A204.1 (cell line): ENCODE measurements around the gene APOBEC4.
"Not testable (repeated sequence)": the region's sequence is repeated elsewhere in the genome, so short reads cannot be mapped to it uniquely, and the experiment has no call there.

Source experiments
- FAIRE-seq: peaks from 2 replicates; lab custom pipeline; 2012; peaks lifted over from hg19 to GRCh38; lab: Jason Lieb, UNC

The APOBEC4 gene

DNA sequence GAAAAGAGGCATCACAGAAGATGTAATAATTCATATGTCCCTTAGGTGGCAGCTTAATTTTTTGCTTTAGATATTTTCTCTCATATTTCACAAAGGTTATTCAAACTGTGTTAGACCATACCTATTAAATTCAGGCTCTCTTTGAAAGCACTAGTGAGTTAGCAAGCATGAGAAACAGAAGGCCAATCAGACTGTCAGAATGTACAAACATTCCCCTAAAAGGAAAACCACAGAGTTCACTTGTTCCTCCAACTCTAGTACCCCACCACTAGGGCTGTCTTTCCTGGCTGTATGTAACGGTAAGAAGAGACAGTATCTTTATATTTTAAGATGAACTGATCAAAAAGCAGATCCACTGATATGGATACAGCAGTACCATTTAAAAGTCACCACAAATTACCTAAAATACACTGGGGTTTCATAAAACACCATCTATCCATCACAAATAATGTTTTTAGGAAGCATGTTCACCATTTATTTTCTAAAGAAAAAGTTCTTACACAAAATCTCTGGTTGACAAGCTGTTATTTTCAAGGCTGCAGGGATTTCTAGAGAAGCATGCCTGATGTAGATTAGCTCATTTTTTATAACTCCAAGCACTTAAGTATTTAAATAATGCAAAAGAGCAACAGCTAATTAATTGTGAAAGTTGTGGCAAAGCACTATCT lies 19.3 kb downstream of the APOBEC4 start:
- peak; percentile 83 for FAIRE-seq

DNA sequence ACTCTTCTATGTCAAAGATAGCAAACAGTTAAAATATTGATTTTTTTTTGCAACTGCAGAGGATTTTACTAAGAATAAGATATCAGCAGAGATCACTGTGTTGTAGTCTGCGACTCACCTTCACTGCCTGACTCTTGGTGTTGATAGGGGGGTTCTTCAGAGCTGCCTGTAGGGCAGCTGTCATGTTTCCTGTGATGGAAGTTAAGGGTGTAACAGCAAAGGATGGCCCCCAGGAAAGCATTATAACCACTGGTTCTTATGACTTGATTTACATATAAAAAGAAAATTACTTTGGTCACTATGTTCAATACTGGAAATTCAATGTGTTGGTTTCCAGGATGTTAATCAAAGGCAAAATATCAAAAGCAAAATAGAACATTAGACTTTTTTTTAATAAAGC lies 20.2 kb downstream of the APOBEC4 start:
- FAIRE-seq, result no peak

GRCh38 chr1:183632114-183632513 lies 21.0 kb downstream of the APOBEC4 start:
- FAIRE-seq, result no peak

GRCh38 chr1:183630748-183631147 lies 22.4 kb downstream of the APOBEC4 start:
- no peak for FAIRE-seq

DNA sequence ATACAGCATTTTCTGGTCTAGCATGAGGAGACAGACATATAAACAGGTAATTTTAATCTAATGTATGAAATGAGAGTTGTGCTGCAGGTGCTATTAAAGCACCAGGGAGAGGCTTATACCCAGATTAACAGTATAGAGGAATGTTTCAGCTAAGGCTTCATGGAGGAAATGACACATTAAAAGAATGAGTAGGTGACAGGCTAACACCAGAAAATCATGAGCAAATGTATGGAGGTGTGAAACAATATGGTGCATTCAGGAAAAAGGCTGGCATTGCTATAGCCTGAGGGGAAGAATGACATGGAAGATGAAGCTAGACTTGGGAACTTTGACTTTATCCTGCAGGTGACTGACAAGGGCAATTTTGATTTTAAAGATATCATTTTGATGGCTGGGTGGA lies 24.6 kb downstream of the APOBEC4 start:
- no peak for FAIRE-seq

- not testable (repeated sequence) for FAIRE-seq
These were observed 26.9 kb downstream of the APOBEC4 start for GRCh38 chr1:183626236-183626635.

- peak; percentile 67 for FAIRE-seq
These were observed 30.0 kb downstream of the APOBEC4 start for GRCh38 chr1:183622884-183623785.

DNA sequence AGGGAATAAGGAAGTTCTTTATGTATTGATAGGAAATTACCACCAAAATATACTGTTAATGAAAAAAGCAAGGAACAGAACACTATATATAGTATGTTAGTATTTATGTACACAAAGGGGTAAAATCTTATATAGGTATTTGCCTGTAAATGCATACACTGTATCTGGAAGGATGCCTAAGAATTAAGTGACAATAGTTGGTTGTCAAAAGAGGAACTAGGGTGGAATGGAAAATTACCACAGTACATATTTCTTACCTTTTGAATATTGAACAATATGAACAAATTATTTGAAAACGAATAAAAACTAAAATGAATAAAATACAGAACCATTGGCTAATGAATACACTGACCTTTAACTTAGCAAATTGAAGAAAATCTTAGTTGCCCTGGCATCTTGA lies 31.1 kb downstream of the APOBEC4 start:
- FAIRE-seq, result no peak

- no peak for FAIRE-seq
These were observed 32.8 kb downstream of the APOBEC4 start for GRCh38 chr1:183620311-183620710.

DNA sequence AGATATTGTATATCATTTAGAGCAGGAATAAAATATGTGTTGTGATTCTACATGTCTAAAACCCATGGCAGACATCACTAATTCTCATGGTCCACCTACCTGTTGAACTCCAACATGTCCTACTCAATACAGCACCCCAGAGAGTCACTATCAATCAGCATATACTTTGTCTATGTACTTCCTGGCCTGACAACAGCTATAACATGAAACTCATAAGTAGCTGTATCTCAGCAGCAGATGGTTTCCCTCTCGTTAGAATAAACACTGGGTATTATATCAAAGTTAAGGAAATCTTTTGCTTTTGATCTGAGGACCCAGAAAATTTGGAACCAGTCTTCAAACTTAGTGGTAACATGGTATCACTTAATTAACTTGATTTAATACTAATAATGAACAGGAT lies 33.3 kb downstream of the APOBEC4 start:
- FAIRE-seq, result no peak

DNA sequence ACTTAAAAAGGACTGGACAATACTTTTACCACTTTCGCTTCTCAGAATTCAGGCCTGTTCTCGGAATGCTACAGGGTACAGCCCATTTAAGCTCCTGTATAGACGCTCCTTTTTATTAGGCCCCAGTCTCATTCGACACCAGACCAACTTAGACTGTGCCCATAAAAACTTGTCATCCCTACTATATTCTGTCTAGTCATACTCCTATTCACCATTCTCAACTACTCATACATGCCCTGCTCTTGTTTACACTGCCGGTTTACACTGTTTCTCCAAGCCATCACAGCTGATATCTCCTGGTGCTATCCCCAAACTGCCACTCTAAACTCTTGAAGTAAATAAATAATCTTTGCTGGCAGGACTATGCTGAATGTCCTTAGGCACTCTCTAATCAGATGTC lies 34.9 kb downstream of the APOBEC4 start:
- not testable (repeated sequence) for FAIRE-seq

GRCh38 chr1:183612975-183613374 lies 40.1 kb downstream of the APOBEC4 start:
- not testable (repeated sequence) for FAIRE-seq

- FAIRE-seq, result no peak
These were observed 40.7 kb downstream of the APOBEC4 start for GRCh38 chr1:183612407-183612806.

DNA sequence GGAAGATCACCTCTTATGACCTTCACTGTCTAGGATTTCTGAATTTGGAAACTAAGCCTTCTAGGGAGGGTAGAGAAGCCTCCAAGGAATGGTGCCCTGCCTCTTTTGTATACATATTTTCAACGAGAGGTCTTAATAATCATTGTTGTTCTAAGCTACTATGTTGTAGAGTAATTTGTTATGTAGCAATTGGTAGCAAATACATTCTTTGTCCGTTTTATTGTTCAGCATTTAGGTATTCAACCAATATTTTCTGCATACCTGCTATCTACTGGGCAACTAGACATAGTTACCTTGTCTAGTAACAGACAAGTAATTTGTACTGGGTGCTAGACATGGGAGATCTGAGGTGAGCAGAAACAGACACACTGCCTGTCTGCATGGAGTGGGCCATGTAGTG lies 42.1 kb downstream of the APOBEC4 start:
- FAIRE-seq, result no peak

DNA sequence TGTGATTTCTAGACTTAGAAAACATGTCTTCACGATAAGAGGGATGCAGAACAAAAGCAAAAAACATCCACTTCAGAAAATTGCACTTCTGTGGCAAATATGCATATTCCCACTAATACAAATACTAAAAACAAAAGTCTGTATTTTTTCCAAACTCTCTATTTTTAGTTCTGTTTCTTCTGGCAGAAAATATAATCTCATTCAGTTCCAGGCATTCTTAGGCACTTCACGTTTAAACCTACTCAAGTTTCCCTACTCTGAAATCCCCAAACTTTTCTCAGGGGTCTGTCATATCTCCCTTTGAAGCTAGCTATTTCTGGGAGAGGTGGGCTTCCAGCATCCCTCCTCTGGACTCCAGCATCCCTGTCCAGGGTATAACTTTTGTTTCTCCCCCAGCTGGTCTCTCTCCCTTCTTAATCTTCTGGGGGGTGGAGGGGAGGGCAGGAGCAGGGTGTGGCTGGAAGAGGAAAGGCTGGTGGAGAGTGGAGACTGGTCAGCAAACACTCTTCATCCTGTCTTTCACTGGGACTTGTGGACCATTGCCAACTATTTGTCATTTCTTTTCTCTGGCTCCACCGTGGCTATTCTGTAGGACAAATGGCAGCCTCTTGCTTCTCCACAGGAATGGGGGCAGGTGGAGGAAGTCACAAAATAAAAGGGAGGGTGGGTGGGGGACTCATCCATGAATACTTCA lies 43.2 kb downstream of the APOBEC4 start:
- FAIRE-seq, result no peak

- FAIRE-seq, result no peak
These were observed 43.8 kb downstream of the APOBEC4 start for GRCh38 chr1:183609313-183609712.

- FAIRE-seq, result no peak
These were observed 45.7 kb downstream of the APOBEC4 start for GRCh38 chr1:183607322-183607980.

DNA sequence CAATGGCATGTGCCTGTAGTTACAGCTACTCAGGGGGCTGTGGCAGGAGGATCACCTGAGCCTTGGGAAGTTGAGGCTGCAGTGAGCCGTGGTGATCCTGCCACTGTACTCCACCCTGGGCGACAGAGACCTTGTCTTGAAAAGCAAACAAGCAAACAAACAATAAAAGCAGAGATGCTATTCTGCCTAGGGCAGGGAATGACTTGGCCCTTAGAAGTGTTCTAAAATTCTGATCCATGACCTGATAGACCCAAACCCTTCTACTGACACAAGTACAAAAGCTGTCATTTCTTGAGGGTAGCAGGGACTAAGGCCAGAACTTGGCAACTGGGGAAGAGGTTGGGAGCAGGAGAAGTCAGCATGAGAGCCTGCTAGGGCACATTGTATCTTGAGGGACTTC lies 47.2 kb downstream of the APOBEC4 start:
- no peak for FAIRE-seq

DNA sequence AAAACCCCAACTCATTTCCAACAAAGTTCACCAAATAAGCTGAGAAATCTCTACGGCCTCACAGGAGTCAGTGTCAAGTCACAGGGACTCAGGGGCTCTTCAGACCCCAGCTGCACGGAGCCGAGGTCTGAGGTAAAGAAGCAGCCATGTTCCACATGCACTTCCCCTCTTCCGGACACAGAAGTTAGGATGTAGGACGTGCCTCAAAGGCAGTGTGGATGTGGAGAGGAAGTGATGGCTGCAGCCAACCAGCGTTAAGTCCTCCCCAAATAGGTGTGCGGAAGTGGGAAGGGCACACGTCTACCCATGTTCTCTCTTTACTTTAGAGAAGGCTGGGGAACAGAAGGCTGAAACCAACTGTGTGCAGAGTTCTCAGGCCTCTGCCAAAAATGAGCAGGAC lies 48.3 kb downstream of the APOBEC4 start:
- FAIRE-seq, result no peak

DNA sequence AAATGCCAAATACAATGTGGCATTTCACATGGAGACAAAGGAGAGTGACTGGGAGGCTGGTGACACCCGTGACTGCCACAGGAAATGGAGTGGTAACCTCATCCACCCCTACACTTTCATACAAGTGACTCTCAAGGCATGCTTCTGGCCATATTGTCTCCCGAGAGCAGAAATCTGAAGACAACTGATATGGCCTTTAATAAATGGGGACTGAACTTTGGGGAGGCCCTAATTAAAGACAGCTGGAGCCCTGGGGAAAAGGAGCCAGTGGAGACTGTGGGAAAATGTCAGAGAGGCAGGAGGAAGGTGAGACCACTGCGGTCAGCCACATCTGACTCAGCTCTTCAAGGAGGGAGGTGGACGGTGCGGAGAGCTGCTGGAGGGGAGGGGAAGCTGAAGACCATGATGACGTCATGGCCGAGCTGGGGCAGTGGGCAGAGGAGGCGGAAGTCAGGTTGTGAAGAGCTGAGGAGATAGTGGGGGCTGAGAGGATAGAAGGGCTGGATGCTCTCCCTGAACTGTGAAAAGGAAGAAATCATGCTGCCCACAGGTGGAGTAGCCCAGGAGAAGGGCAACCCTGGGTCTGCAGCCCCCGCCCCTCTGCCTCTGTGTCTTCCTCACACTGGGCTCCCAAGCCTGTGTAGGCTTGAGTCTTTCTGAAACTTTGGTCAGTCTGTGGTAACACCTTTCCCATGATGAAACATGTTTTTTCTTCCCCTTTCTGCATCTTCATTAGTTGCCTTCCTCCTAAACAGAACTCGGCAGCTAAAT lies 48.9 kb downstream of the APOBEC4 start:
- FAIRE-seq, result no peak

DNA sequence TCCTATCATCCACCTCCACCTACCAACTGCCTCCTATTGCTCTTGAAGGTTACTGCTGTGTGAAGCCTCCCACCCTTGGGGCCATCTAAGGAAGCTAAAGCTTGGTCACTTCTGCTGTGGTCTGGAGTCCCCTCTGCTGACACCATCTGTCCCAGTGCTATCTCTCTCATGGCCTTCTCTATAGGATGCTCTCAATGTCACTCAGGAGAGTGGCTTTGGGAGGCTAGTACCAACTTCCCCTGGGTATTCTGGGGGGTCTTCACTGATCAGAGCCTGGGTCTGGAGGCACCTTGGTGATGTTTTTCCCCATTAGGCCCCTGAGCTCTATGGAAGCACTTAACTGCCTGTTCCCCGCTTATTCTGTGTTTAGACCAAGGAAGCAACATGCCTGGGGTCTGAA lies 50.6 kb downstream of the APOBEC4 start:
- no peak for FAIRE-seq

DNA sequence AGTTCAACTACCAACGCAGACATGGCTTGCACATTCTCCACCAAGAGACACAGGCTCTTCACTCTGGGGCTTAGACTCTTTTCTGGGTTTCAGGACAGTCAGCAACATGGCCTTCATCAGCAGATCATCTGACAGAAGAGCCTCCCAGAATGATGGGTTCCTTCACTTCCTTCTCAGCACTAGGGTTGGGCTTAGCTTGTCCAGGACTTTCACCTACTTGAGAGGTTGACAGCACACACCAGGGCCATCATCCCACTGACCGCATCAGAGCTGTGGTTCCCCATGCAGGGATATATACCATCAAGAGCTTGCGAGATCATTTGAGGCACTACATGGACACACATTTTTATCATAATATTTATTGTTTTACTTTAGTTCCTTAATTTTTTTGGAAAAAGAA lies 52.5 kb downstream of the APOBEC4 start:
- no peak for FAIRE-seq
